Fibroblast of the aortic adventitia (primary cell): Measurements from ENCODE around the gene ARSG. TPM values are rescaled to one million over a fixed set of nuclear protein-coding genes. Genes with fewer than 3 reads are reported as not detected.

ENCODE experiments used
- DNase-seq: peaks from one replicate; pipeline ENCODE4 v3.0.0-alpha.2; 2010; ENCODE audit warnings: low read depth
- H3K4me3 ChIP-seq: 2 replicates; pipeline ENCODE4 v1.5.1; 2011; ENCODE audit warnings: low read depth, mild to moderate bottlenecking, control low read depth, low read length, moderate library complexity
- total RNA-seq: library from RNA; depleted of rRNA; stranded (reverse); fragments of >200 nt; gene quantifications from 2 replicates; pipeline ENCODE4 v1.2.3, GENCODE V29; 2012; ENCODE audit warnings: low replicate concordance
- TF ChIP-seq, protein P1 (sequence below): IDR thresholded peaks from 2 replicates; pipeline ENCODE4 v1.5.1; 2011; ENCODE audit warnings: mild to moderate bottlenecking, low read length, control low read depth, inconsistent platforms; ENCODE audit not compliant: insufficient read depth

The ARSG gene
- total RNA-seq, 1 donor, result 2.7 TPM

DNA sequence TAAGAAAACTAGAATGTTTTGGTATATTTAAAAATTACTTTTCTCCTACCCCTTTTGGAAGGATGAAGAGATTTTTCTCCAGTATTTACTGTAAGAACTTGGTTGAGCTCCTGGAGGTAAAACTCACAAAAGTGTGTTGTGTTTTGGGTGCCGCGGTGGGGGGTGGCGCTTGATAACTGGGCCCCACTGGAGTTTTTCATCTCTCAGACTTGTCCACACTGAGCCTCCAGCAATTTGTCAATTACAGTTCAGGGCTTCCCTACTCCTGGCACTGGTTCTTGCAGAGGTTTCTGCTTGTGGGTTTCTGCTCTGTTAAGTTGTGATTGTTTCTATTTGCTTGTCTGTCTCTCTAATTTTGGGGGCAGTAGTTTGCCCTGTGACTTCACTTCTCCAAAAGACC, 126.0 kb downstream of the ARSG start:
- DNase-seq, result no peak
- H3K4me3 ChIP-seq, result no peak overlapping the region
- TF ChIP-seq, protein P1, sequence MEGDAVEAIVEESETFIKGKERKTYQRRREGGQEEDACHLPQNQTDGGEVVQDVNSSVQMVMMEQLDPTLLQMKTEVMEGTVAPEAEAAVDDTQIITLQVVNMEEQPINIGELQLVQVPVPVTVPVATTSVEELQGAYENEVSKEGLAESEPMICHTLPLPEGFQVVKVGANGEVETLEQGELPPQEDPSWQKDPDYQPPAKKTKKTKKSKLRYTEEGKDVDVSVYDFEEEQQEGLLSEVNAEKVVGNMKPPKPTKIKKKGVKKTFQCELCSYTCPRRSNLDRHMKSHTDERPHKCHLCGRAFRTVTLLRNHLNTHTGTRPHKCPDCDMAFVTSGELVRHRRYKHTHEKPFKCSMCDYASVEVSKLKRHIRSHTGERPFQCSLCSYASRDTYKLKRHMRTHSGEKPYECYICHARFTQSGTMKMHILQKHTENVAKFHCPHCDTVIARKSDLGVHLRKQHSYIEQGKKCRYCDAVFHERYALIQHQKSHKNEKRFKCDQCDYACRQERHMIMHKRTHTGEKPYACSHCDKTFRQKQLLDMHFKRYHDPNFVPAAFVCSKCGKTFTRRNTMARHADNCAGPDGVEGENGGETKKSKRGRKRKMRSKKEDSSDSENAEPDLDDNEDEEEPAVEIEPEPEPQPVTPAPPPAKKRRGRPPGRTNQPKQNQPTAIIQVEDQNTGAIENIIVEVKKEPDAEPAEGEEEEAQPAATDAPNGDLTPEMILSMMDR, result no peak

DNA sequence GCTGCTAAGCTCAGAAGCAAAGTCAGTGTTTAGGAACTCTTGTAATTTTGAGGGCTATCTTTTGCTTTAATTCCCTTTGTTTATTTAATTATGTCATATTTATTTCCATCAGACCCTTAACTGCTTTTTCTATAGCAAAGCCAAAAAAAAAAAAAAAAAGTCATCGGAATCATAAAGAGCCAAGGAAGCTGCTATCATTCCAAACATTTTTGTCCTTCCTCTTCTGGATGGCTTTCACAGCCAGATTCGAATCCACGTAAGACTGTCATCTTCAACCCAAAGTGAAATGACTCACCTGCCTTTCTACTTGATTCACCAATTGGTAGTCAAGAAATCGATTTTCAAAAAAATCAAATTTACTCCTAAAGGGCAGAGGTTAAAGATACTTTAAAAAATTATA, 127.6 kb downstream of the ARSG start:
- TF ChIP-seq, protein P1, result no peak
- no peak overlapping the region for H3K4me3 ChIP-seq
- no peak for DNase-seq

DNA sequence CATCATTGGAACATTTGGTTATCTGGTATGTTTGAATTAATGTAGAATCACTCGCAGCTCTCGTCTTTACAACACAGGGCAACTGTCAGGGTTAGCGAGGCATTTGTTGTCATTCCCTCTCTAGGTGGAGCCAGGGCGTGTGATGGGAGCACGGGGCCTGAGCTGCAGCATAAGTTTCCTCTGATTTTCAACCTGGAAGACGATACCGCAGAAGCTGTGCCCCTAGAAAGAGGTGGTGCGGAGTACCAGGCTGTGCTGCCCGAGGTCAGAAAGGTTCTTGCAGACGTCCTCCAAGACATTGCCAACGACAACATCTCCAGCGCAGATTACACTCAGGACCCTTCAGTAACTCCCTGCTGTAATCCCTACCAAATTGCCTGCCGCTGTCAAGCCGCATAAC, 128.8 kb downstream of the ARSG start:
- DNase-seq, result no peak
- TF ChIP-seq, protein P1, result no peak
- no peak overlapping the region for H3K4me3 ChIP-seq

DNA sequence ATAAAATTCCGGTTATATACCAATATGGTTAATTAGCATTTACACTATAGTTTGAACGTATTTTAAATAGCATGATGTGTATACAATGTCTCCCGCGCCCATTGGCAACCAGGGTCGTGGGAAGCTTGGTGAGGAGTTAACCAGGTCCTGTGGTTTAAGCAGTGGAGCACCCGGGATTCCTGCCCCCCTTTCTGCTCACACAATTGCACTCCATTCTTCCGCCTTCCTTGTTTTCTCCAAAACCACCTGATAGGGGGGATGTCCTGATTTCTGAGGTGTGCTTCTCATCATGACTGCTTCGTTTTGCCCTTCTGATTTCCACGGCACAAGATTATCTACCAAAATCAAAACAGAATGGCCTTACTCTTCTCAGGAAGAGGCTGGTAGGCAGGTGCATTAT, 130.2 kb downstream of the ARSG start:
- DNase-seq, result no peak
- no peak overlapping the region for H3K4me3 ChIP-seq
- TF ChIP-seq, protein P1, result no peak

DNA sequence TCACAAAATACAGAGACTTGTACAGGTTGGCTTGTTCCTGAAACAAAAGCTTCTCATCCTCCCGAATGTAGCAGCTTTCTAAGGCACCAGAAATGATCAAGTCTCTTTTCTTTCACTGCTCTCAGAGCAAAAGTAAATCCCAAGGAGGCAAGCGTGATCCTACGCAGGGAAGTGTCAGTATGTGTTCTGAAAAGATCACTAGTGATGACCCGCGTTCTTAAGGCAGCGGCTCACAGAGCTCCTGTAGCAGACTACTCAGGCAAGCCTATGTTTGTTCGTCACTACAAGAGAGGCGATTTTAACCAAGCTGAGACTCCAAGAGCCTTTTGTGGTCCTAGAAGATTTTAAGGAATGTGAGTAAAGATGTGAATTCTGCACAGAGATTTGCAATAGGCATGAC, 131.5 kb downstream of the ARSG start:
- DNase-seq, result no peak
- no peak overlapping the region for H3K4me3 ChIP-seq
- TF ChIP-seq, protein P1, result no peak

DNA sequence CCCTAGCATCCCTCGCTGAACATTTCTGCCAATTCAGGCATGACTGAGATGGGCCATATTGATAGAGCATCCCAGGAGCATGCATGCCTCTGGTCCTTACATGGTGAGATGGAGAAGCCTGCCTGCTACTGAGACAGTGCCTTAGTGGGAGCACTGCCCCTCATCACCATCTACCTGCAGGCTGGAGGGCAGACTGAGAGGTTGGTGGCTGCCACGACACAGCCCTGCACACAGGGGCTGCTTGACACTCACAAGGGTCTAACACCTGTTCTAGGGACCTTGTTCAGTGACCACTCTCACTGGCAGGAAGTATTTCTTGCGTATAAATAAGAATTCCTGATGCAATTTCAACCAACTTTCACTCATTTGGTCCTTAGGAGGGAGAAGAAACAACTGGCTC, 132.0 kb downstream of the ARSG start:
- TF ChIP-seq, protein P1, result no peak
- H3K4me3 ChIP-seq, result no peak overlapping the region
- DNase-seq, result no peak

DNA sequence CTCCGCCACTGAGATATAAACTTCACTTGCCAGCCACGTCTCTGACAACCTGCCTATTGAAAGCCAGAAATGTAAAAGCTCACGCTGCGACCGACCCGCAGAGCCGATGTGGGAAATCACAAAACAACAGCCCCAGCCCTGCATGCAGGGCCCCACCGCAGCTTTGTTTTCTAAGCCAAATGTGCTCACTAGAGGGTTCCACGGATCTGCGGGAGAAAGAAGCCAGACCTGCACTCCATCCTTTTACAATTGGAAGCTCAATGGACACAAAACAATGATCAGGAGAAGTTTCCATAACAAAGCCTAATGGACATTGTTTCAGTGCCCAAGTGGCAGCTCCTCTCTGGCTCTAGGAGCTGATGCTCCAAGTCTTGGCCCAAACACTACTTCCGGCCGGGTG, 132.9 kb downstream of the ARSG start:
- H3K4me3 ChIP-seq, result no peak overlapping the region
- no peak for DNase-seq
- TF ChIP-seq, protein P1, result no peak
